ENCODE results near the gene TFPT.

GRCh38 chr19:54124393-54124792 lies 8.9 kb upstream of the TFPT start:
- TF ChIP-seq BRCA1 (IDR thresholded peaks at IDR 0.05; ENCODE audit: low read depth, low read length) (no peak), POLR2A (IDR thresholded peaks at IDR 0.05; ENCODE audit: low read depth, low read length) (no peak), MAX (IDR thresholded peaks at IDR 0.05; ENCODE audit: low read depth, low read length) (no peak), SP1 (IDR thresholded peaks at IDR 0.05; ENCODE audit: low read depth, low read length) (no peak), FOXM1 (IDR thresholded peaks at IDR 0.05; ENCODE audit: low read depth, low read length) (no peak), MXI1 (IDR thresholded peaks at IDR 0.05; ENCODE audit: low read depth, low read length) (no peak), RAD21 (IDR thresholded peaks at IDR 0.05; ENCODE audit: insufficient read depth, low read depth, low read length) (no peak), REST (IDR thresholded peaks at IDR 0.05; ENCODE audit: low read depth, low read length) (no peak), TAF1 (IDR thresholded peaks at IDR 0.05; ENCODE audit: borderline replicate concordance, low read depth, low read length) (no peak)

Measured in GM12878 (cell line).